HG02763 (cell line): ENCODE results near the gene GARIN5B.

Experiments
- ATAC-seq: cut with Tn5 transposase; IDR thresholded peaks from one replicate; pipeline ENCODE4 v1.9.1; 2021; ENCODE audit warnings: mild to moderate bottlenecking, moderate library complexity; ENCODE audit not compliant: unreplicated experiment

The GARIN5B gene

DNA sequence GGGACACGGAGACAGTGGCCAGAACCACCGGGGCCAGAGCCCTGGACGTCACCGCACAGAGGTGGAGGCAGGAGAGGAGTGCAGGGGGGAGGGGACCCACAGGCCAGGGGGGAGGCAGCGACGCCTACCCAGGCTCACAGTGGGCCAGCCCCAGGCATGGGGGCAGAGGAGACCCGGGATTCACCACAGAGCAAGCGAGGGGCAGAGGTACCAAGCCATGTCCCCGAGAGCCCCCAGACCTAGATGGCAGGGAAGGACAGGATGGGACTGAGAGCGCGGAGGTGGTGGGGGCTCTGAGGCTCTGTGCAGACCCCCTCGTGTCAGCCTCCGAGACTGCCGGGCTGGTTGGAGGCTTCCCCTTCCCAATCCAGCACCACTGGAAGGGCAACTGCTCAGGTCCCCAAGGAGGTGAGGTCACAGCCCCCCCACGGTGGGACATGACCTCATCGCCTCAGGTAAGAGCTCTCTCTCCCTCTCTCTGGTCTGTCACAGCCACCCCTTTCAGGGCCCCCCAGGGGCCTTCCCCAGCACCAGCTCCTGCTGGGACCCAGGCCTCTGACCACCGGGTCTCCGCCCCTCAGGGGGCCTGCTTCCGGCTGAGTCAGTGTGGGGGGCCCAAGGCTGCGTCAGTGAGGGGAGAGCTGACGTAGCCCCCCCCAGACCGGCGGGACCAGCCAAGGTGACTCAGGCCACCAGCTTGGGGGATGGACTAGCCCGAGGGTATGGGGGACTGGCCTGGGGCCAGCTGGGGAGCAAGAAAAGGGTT lies 9.4 kb upstream of the GARIN5B start:
- no peak for ATAC-seq

DNA sequence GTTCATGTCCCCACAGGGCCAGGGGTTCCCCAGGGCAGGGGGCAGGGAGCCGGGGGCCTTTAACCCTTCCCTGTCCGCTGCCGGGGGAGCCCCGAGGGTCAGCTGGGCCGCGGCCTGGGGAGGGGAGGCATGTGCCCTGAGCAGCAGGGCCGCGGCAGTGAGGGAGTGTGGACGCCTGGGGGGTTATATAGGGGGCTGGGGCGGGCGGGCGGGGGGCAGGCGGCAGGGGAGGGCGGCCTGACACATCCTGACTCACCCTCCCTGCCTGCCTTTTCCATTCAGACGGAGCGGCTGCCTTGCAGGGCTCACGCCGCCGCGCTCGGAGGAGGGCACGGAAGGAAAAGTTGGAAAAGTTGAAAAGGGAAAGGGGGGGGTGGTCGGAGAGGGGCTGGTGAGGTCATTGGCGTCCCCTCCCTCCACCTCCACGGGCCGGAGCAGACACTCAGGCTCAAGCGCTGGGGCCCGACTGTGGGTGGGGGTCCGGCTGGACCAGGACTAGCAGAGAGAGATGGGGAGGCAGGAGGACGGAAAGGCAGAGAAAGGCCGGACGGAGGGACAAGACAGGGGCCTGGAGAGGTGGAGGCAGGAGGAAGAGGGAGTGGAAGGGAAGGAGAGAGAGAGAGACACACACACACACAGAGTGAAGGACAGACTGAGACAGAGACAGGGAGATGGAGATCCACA lies 7.4 kb upstream of the GARIN5B start, which contains the start of gene IL11:
IL11 (minus strand) TSS at position 159 of the 684 bp plus-strand sequence; CDS start at position 6, 153 bp downstream.
- ATAC-seq: no peak

DNA sequence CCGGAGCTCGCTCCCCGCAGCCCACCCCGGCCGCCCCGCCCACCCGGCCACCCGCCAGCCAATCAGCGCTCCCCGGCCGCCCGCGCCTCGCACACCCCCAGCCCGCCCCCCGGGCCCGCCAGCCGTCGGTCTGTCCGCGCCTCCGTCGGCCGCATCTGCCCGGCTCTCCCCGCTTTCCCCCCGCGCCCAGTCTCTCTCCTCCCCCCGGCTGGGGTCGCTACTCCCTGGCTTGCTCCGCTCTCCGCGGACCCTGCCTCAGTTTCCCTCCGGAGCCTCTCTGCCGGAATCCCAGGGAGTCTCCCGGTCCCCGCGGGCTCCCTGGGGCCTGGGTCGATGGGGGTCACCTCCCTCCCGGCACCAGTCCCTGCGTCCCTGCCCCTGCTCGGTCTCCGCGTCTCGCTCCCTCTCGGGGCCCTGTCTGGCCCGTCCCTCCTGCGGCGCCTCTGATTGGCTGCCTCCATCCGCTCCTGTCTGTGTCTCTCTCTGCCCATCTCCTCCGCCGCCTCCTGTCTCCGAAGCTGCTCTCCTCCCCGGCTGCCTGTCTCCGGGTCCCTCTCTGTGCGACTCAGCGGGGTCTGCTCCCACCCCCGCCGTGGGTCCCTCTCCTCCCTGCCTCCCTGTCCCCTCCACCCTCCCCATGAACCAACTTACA lies 6.7 kb upstream of the GARIN5B start:
- no peak for ATAC-seq

DNA sequence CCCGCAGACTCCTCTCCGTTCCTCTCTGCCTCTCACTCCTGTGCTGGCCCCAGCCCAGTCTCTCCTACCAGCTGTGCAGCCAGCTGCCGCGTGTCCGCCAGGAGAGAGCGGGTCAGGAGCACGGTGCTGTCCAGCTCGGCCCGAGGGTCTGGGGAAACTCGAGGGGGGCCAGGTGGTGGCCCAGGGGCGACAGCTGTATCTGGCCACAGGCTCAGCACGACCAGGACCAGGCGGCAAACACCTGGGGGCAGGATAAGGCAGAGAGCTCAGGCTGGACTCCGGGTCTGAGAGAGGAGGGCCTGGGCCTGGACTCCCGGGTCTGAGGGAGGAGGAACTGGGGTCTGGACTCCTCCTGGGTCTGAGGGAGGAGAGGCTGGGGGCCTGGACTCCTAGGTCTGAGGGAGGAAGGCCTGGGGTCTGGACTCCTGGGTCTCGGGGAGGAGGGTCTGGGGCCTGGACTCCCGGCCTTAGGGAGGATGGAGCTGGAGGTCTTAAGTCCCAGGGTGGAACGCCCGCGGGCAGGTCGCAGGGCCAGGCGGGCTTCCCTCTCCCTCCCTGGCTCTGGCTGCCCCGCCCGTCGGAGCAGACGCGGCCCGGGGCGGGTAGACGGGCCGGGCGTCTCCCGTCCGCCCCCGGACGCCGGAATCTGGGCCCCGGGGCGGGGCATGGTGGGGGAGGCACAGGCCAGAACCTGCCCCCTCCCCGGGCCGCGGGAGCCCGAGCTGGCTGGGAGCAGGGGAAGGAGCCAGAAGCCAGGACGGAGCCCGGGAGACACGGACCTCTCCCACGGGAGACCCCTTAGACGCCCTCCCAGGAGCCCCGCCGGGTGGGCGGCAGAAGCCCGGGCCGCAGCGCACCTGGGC lies 5.9 kb upstream of the GARIN5B start:
- ATAC-seq: no peak

DNA sequence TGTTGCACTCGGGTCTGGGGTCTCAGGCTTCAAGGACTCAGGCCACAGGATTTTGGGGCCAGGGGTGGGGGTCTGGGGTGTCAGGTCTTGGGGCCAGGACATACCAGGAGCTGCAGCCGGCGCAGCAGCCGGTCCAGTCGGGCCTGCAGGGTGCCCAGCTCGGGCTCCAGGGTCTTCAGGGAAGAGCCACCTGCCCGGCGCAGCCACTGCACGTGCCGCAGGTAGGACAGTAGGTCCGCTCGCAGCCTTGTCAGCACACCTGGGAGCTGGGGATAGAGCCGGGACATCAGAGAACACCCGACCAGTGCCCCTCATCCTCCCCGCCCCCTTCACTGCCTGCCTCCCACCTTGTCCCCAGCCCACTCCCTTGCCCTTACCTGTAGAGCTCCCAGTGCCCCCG lies 5.0 kb upstream of the GARIN5B start:
- no peak for ATAC-seq

DNA sequence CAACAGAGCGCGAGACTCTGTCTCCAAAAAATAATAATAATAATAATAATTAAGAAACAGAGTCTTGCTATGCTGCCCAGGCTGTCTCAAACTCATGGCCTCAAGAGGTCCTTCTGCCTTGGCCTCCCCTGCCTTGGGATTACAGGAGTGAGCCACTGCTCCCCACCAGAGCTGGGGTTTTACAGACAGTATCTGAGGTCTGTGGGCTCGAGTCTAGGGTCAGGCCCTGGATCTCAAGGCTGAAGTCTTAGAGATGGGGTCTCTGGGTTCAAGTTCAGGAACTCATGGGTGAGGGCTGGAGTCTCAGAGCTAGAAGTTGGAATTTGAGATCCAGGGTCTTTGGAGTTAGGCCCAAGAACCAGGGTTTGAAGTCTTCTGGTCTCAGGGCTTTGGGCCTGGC lies 3.7 kb upstream of the GARIN5B start:
- ATAC-seq: no peak

DNA sequence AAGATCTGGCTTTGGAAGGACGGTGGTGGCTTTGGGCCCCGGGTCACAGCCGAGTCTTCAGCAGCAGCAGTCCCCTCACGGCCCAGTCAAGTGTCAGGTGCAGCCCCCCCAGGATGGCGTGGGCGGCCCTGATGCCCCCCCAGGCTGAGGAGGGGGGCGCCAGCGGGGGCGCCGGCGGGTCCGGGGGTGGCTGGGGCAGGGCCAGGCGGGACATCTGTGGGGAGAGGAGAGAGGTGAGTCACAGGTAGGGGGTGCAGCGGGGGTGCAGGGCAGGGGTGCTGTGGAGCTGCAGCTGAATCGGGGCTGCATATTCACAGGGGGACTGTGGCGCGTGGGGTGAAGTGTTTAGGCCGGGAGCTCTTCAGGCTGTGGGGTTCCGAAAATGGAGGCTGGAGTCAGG lies 2.9 kb upstream of the GARIN5B start:
- ATAC-seq: no peak

DNA sequence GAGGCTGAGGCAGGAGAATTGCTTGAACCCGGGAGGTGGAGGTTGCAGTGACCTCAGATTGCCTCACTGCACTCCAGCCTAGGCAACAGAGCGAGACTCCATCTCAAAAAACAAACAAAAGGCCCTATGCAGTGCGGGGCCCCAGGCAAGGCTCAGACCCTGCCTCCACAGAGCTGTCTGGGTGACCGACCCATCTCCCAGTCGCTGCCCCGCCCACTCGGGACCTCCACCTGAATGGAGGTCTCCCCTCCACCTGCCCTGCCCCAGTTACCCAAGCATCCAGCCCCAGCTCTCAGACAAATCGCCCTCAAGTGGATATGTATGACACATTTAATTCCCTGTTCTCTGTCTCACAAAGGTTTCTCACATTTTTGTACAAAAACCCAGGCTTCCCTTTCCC lies 2.2 kb upstream of the GARIN5B start:
- ATAC-seq: no peak

DNA sequence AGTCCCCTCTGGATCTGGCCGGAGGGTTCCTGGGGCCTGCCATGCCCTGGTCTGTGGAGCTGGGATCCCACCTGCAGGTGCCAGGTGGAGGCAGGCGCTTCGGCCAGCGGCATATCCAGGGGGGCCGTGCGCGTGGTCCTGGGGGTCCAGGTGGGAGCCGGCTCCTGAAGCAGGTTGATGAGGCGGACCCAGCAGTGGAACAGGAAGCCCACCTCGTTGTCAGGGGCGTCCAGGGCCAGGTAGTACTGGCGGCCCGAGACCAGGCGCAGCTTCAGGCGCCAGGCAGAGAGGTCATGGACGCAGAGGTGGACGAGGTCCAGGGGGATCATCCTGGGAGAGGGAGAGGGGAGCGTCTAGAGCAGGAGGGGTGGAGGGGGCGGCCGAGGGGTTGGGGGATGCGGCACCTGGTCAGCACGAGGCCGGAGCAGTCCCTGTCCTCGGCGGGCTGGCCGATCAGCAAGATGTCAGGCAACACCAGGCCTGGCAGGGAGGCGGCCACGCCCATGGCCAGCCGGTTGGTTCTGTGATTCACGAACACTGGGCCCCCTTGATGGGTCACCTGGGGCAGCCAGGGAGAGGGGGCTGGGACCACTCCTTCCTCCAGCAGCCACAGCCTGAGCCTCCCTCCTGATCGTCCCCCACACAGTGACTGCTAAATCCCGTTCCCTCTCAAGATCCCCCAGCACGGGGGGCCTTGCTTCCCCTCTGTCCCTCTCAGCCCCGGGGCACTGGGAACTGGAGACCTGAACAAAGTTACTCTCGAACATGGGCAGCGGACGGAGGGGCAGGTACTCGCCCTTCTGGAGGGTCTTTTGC lies 678 bp downstream of the GARIN5B start:
- no peak for ATAC-seq

DNA sequence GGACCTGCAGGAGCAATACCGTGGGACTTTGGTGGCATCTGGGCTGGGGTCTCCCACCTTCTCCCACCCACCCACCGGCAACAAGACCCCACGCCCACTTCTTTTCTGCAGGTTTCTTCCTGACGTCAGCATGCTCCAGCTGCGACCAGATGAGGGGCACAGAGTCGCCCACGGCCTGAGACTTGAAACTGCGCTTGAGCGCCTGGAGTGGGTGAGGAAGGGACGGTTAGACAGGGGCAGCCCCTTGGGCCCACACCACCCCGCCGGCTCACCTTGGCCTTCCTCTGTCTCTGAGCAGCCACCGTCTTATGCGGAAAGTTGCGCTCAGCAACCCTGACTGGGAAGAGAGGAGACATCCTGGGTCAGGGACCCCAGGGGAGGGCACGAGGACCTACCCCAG lies 2.2 kb downstream of the GARIN5B start:
- no peak for ATAC-seq

DNA sequence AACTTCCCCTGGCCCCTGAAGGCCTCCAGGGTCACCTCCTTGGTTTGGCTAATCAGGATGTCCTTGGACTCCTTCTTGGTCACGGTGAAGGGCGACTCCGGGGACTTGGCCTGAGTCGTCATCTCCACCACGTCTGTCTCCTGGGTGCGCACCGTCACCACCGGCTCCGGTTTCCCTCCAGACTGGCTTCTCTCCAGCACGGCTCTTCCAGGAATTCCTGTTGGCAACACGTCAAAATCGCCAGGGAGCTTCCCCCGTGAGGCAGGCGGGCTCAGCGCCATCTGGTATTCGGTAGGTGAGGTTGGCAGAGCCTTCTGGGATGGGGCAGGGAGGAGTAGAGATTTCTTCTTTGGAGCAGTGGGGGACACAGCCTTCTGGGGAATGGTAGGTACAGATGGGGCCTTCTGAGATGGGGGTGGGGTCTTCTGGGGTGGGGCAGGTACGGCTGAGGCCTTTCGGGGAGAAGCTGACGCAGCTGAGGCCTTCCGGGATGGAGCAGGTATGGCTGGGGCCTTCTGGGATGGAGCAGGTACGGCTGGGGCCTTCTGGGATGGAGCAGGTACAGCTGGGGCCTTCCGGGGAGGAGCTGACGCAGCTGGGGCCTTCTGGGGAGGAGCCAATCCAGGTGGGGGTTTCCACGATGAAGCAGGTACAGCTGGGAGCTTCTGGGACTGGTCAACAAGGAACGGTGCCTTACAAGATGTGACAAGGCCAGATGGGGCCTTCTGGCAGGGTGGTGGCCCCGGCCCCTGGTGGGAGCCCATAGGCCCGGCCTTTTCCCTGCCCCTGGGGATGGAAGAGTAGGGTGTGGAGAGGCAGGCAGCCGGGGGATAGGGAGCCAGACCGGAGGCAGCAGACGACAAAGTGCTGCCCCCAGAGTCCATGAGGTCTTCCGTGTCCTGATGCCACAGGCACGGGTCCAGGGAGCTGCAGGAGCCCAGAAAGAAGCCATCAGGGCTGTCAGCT lies 3.8 kb downstream of the GARIN5B start:
- ATAC-seq: no peak

DNA sequence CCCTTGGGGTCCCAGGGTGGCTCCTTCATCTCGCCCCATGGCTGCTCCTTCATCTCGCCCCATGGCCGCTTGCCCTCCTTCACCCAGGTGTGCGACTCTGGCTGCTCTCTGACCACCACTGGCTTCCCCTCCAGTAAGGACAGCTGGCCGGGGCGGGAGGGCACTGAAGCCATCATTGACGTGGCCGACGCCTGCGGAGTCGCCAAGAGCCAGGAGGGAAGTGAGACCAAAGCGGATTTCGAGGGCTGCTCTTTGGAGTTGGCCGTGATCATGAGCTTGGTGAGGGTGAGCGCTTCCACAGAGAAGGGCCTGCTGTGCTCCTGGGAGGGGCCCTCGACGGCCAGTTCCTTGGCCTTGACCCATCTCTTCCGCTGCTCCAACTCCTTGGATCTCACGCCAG lies 4.6 kb downstream of the GARIN5B start:
- ATAC-seq: no peak

DNA sequence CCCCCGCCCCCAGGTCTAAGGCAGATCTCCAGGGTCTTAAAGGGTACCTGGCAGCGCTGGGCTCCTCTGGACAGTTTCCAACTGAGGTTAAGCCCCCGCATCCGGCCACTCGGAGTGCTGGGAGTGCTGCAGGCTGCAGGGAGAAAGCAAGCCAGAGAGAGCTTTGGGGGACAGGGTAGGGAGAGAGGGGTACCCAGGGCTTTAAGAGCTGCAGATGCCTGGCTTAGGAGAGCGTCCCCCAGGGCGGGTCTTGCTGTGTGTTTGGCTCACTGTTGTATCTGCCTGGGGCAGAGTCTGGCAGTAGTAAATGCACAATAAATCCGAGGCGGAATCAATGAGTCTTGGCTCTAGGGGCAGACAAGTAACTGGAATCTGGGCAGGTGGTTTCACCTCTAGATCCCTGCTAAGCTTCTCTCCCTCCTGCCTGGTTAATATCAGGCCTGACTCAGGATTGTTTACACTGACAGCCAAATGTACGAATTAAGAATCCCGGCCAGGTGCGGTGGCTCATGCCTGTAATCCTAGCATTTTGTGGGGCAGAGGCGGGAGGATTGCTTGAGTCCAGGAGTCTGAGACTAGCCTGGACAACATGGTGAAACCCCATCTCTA lies 7.7 kb downstream of the GARIN5B start:
- ATAC-seq: no peak

DNA sequence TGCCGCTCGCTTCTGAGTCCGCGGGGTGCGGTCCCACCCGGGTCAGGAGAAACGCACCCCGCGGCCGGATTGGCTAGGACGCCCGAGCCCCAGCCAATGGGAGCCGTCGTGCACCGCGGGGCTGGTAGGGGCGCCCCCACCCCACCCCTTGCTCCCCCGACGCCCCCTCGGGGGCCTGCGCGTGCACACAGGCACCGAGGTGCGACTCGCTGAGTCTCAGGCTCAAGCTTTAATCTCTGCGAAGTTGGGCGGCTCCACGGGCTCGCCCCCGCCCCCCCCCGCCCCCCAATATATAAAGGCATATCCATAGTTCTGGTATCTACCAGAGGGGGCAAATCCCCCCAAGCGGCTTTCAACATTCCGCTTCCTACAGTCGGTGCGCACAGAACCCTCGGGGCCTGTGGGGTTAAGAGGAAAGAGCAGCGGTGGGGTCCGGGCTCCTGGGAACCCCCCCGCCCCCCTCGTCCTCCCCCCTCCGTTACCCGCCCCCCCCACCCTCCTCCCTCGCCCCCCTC lies 8.3 kb downstream of the GARIN5B start, which contains the start of gene COX6B2:
COX6B2 (minus strand) TSS at position 22 of the 515 bp plus-strand sequence. CDS start 198 bp downstream, outside the sequence.
- no peak for ATAC-seq

DNA sequence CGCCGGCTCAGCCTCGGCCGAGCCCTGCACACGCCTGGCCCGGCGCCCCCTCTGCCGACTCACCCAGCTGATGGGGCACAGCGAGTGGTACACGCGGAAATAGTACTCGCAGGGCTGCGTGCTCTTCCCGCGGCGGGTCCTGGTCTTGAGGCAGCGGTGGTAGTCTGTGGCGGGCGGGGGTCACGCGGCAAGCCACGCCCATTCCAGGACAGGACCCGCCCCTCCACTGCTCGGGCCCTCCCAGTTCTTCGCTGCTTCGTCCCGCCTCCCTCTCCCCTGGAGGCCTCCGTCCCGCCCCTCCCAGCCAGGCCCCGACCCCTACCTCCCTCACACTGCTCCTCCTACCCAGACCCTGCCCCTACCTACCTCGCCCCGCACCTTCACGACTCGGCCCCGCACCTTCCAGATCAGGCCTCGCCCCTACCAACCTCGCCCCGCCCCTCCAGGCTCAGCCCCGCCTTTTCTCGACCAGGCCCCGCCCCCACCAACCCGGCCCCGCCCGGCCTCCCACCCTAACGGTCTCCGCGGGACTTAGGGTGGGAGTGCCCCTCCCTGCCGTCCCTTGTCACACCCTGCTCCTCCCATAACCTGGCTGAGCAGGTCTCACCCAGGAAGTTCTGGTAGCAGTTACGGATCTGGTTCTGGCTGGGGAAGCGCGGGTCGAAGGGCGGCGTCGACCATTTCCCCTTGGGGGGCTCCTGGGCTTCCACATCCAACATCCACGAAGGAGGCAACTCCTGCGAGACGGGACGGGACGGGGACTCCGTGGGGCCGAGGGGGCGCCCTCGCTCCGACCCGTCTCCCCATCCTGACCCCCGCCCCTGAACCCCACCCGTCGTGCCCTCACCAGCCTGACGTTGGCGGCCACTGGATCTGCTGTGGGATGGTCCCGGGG lies 9.0 kb downstream of the GARIN5B start:
- ATAC-seq: no peak

DNA sequence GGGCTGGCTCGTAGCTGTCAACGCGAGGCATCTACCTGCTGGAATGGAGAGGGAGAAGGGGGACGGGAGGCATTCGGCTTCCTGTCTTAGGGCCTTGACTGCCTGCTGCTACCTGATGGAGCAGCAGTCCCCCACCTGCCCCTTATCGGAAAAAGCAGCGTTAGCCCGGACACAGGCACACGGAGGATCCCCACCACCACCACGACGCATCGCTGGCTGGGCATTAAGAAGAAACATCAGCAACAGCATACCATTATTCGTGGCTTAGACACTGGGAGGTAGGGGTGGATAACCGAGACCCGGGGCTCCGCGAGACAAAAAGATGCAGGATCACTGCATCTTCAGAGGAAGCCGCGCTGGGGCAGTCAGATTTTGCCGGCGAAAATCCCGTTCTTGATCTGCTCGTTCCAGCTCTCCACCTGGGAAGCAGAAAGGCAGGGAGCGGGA lies 9.7 kb downstream of the GARIN5B start:
- ATAC-seq: no peak

DNA sequence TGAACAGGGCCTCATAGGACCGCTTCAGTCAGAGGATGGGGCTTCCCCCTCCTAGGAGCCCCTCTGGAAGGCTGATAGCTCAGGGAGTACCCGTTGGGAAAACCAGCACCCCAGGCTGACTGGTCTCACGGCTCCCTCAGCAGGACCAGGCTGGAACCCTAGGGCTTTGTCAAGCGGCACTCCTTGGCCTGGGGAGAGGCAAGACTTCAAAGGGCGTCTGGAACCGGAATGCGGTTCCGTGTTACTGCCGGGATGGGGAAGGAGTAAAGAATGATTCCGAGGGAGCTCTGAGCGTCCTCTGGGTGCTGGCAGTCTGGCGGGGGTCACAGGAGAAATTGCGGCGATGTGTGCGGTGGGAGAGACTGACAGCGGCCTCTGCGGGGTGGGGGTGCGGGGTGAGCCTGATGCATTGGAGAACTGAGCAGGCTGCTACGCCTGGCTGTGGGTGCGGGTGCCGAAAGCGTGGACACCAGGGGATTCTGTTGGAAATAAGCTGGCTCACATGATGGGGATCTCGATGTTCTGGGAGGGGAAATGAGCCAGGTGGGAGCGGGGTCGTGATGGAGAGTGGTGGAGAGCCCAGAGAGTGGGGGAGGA lies 10.4 kb downstream of the GARIN5B start:
- no peak for ATAC-seq
